Panc1 (cell line): ENCODE results near the gene C1orf198. TPM values are rescaled to one million over a fixed set of nuclear protein-coding genes. Genes with fewer than 3 reads are reported as not detected.

Experiments used
- ATAC-seq: fragments of 200-7000 bp; cut with Tn5 transposase; 2 replicates; pipeline ENCODE4 v1.9.1; 2020; ENCODE audit warnings: mild to moderate bottlenecking, moderate library complexity
- BruUV-seq: library from RNA; stranded (reverse); fragments of 400-500 nt; replicated peaks from 2 replicates; lab custom pipeline; 2021; lab: Mats Ljungman, UMichigan
- CTCF ChIA-PET: fragments of 300-600 bp; sonication (Branson Sonifier 250); formaldehyde crosslinking; loops from one replicate; lab custom pipeline; 2022; ENCODE audit warnings: antibody characterized with exemption; lab: Charles Lee
- POLR2A ChIA-PET: fragments of 300-600 bp; sonication (Branson Sonifier 250); formaldehyde crosslinking; loops from one replicate; lab custom pipeline; 2022; ENCODE audit warnings: antibody characterized with exemption; lab: Charles Lee
- DNase-seq: peaks from one replicate; pipeline ENCODE4 v3.0.0-alpha.2; 2010; ENCODE audit warnings: low read depth, low spot score
- H3K27ac ChIP-seq: 2 replicates; pipeline ENCODE4 v1.5.1; 2011; ENCODE audit warnings: mild to moderate bottlenecking, low read length, inconsistent platforms
- H3K27me3 ChIP-seq: fragments of 200-500 bp; sonication (Bioruptor generic); 2 replicates; pipeline ENCODE4 v1.6.0; 2014; ENCODE audit warnings: low read length, inconsistent platforms; ENCODE audit not compliant: control insufficient read depth, insufficient read depth
- H3K36me3 ChIP-seq: fragments of 200-500 bp; sonication (Bioruptor generic); 2 replicates; pipeline ENCODE4 v1.5.1; 2014; ENCODE audit warnings: inconsistent platforms, mild to moderate bottlenecking, low read length, moderate library complexity; ENCODE audit not compliant: control insufficient read depth, insufficient read depth
- H3K4me1 ChIP-seq: 2 replicates; pipeline ENCODE4 v1.5.1; 2011; ENCODE audit warnings: inconsistent platforms, mild to moderate bottlenecking, low read length, moderate library complexity; ENCODE audit not compliant: control insufficient read depth, insufficient read depth
- H3K4me3 ChIP-seq, 2 experiments: 2 replicates each; pipeline ENCODE4 v1.5.1; 2011 to 2012; ENCODE audit warnings: low read depth in 2 of 2, low read length in 2 of 2, mild to moderate bottlenecking in 2 of 2, inconsistent platforms in 1 of 2, moderate library complexity in 1 of 2
- H3K9me3 ChIP-seq: fragments of 200-500 bp; sonication (Bioruptor generic); 2 replicates; pipeline ENCODE4 v1.5.1; 2014; ENCODE audit warnings: low read depth, mild to moderate bottlenecking, inconsistent platforms, low read length, moderate library complexity; ENCODE audit not compliant: control insufficient read depth, insufficient read depth
- POLR2AphosphoS5 ChIP-seq: IDR thresholded peaks from 2 replicates; pipeline ENCODE4 v1.6.1; 2012; ENCODE audit warnings: mild to moderate bottlenecking, low read depth, low read length, moderate library complexity
- SIN3A ChIP-seq: IDR thresholded peaks from 2 replicates; pipeline ENCODE4 v1.6.1; 2012; ENCODE audit warnings: low read depth, mild to moderate bottlenecking, low read length, moderate library complexity, borderline replicate concordance; ENCODE audit not compliant: insufficient read depth
- TCF7L2 ChIP-seq: IDR thresholded peaks from 2 replicates; pipeline ENCODE4 v1.6.1; 2011; ENCODE audit warnings: mild to moderate bottlenecking, low read depth, low read length, inconsistent platforms
- in situ Hi-C: cut with HindIII; loops from 2 replicates; pipeline ENCODE4 v1.10.0; 2016; ENCODE audit warnings: low sequenced_read_pairs, low pct_unique_long_range_greater_than_20kb
- intact Hi-C: fragments of 100-400 bp; cut with micrococcal nuclease; formaldehyde crosslinking; loops from one replicate; pipeline ENCODE4 v1.10.0; 2022; ENCODE audit not compliant: unreplicated experiment
- total RNA-seq: library from RNA; stranded (reverse); gene quantifications from one replicate; pipeline ENCODE4 v1.2.1, GENCODE V29; 2021; ENCODE audit not compliant: unreplicated experiment
- TF ChIP-seq, protein P1 (sequence below): fragments of 450-650 bp; IDR thresholded peaks from 2 replicates; pipeline ENCODE4 v1.5.1; 2017; ENCODE audit warnings: mild to moderate bottlenecking
- TF ChIP-seq, protein P2 (sequence below), 2 experiments: IDR thresholded peaks; 2 replicates each; pipeline ENCODE4 v1.6.1; 2011 to 2012; ENCODE audit warnings: low read depth in 2 of 2, control low read depth in 1 of 2, low read length in 1 of 2, mild to moderate bottlenecking in 1 of 2, moderate library complexity in 1 of 2; ENCODE audit not compliant: insufficient read depth in 1 of 2

Gene C1orf198
- total RNA-seq, 1 experiment from 2014 or later: 33.6 TPM

DNA sequence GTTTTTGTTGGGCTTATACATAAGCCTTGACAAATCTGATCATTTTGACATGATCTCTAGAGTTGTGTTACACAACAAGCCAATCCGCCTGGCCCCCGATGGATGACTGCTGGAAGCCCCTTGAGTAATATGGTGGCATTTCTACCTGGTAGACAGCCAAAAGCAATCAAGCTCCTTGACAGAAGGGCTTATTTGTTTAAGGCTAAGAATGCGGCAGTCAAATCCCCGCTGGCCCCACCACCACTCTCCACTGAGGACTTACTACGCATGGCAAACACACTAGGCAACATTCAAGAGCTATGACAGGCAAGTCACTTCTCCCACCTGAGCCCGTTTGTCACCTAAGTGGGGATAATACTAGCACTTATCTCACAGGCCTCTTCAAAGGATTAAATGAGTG, 33.4 kb upstream of the C1orf198 start:
- Histone ChIP-seq H3K4me1 (no peaks in the 10 kb centered on the region), H3K9me3 (no peaks in the 10 kb centered on the region), H3K27me3 (no peaks in the 10 kb centered on the region), H3K4me3 (no peak overlapping the region), H3K36me3 (peaks cover 2% of the 10 kb centered on the region; the same call in 1 of the 2 replicates), H3K27ac (no peak overlapping the region)
- intact Hi-C loops (loop anchor here (10.0 kb wide), 1 partner anchor 87 kb away; no protein-coding TSS in a partner anchor), in situ Hi-C loops (no loop called here)
- no TSS peak for BruUV-seq
- ATAC-seq (no peak), DNase-seq (no peak)
- ChIA-PET POLR2A (no interaction called here), CTCF (no interaction called here)
- no peak for TF ChIP-seq SIN3A
- TF ChIP-seq, protein P1, sequence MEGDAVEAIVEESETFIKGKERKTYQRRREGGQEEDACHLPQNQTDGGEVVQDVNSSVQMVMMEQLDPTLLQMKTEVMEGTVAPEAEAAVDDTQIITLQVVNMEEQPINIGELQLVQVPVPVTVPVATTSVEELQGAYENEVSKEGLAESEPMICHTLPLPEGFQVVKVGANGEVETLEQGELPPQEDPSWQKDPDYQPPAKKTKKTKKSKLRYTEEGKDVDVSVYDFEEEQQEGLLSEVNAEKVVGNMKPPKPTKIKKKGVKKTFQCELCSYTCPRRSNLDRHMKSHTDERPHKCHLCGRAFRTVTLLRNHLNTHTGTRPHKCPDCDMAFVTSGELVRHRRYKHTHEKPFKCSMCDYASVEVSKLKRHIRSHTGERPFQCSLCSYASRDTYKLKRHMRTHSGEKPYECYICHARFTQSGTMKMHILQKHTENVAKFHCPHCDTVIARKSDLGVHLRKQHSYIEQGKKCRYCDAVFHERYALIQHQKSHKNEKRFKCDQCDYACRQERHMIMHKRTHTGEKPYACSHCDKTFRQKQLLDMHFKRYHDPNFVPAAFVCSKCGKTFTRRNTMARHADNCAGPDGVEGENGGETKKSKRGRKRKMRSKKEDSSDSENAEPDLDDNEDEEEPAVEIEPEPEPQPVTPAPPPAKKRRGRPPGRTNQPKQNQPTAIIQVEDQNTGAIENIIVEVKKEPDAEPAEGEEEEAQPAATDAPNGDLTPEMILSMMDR: no peak
- no peak for TF ChIP-seq POLR2AphosphoS5
- no peak for TF ChIP-seq TCF7L2
- TF ChIP-seq, protein P2, sequence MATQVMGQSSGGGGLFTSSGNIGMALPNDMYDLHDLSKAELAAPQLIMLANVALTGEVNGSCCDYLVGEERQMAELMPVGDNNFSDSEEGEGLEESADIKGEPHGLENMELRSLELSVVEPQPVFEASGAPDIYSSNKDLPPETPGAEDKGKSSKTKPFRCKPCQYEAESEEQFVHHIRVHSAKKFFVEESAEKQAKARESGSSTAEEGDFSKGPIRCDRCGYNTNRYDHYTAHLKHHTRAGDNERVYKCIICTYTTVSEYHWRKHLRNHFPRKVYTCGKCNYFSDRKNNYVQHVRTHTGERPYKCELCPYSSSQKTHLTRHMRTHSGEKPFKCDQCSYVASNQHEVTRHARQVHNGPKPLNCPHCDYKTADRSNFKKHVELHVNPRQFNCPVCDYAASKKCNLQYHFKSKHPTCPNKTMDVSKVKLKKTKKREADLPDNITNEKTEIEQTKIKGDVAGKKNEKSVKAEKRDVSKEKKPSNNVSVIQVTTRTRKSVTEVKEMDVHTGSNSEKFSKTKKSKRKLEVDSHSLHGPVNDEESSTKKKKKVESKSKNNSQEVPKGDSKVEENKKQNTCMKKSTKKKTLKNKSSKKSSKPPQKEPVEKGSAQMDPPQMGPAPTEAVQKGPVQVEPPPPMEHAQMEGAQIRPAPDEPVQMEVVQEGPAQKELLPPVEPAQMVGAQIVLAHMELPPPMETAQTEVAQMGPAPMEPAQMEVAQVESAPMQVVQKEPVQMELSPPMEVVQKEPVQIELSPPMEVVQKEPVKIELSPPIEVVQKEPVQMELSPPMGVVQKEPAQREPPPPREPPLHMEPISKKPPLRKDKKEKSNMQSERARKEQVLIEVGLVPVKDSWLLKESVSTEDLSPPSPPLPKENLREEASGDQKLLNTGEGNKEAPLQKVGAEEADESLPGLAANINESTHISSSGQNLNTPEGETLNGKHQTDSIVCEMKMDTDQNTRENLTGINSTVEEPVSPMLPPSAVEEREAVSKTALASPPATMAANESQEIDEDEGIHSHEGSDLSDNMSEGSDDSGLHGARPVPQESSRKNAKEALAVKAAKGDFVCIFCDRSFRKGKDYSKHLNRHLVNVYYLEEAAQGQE (IDR thresholded peaks at IDR 0.05; ENCODE audit: insufficient read depth in 1 of 2, low read depth in 2 of 2, low read length in 1 of 2): no peak

DNA sequence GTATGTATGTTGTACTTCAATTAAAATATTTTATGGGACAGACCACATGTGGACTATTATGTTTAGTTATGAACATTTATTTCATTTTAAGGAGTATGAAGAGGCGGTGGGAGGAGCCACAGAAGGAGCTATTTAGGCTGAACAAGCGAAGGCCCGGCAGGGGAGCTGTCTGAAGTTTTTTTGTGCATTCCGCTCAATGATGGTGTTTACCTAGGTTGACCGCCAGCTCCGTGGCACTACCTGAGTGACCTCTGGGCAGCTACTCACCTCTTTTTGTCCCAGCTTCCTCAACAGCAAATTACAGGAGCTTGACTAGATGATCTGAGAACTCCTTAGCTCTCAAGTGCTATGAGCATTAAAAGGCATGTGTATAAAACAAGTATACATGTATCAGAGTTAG, 32.7 kb upstream of the C1orf198 start:
- no peaks in the 10 kb centered on the region for H3K9me3 ChIP-seq
- POLR2A ChIA-PET: no interaction called here
- H3K36me3 ChIP-seq: no peaks in the 10 kb centered on the region
- intact Hi-C loops: loop anchor here (10.0 kb wide), 1 partner anchor 86 kb away; no protein-coding TSS in a partner anchor
- no peak overlapping the region for H3K4me3 ChIP-seq
- in situ Hi-C loops: no loop called here
- no peak for DNase-seq
- ATAC-seq: no peak
- BruUV-seq: no TSS peak
- H3K27ac ChIP-seq: no peak overlapping the region
- H3K27me3 ChIP-seq: no peaks in the 10 kb centered on the region
- TF ChIP-seq SIN3A (no peak), POLR2AphosphoS5 (no peak), TCF7L2 (no peak)
- TF ChIP-seq, protein P1: no peak
- TF ChIP-seq, protein P2 (IDR thresholded peaks at IDR 0.05; ENCODE audit: insufficient read depth in 1 of 2, low read depth in 2 of 2, low read length in 1 of 2): no peak
- H3K4me1 ChIP-seq: no peaks in the 10 kb centered on the region
- CTCF ChIA-PET: no interaction called here
